ENCODE results near the gene TSPYL6. TPM values are rescaled to one million over a fixed set of nuclear protein-coding genes. Genes with fewer than 3 reads are reported as not detected.

TSPYL6 gene
- total RNA-seq, 1 donor from 2014 or later = not detected

Other genes starting within 250 kb of the TSPYL6 start
- 4.4 and 10.1 TPM in 2 replicates for gene ACYP2, start 140.6 kb downstream of the TSPYL6 start, total RNA-seq
- 450 and 659 TPM in 2 replicates for gene SPTBN1, start 200.1 kb upstream of the TSPYL6 start, total RNA-seq